K562 (cell line): ENCODE data around the gene AP3S2. TPM values are rescaled to one million over a fixed set of nuclear protein-coding genes. Genes with fewer than 3 reads are reported as not detected.
A peak's percentile ranks its signal among the peaks of the same experiment; 100 is the strongest.

Experiments used
- ATAC-seq: fragments of 200-7000 bp; cut with Tn5 transposase; 3 replicates; pipeline ENCODE4 v1.9.1; 2020; ENCODE audit warnings: moderate library complexity
- Bru-seq: library from RNA; stranded (reverse); fragments of 400-500 nt; gene quantifications from one replicate; lab custom pipeline; 2021; lab: Mats Ljungman, UMichigan
- BruChase-seq, 2 experiments: library from RNA; stranded (reverse); fragments of 400-500 nt; gene quantifications; one replicate each; lab custom pipeline; 2021; lab: Mats Ljungman, UMichigan
- BruUV-seq: library from RNA; stranded (reverse); fragments of 400-500 nt; replicated peaks from 2 replicates; lab custom pipeline; 2021; lab: Mats Ljungman, UMichigan
- CTCF ChIA-PET: fragments of 300-600 bp; formaldehyde crosslinking; extraction: SDS; loops from one replicate; lab custom pipeline; 2021; ENCODE audit warnings: low intra/inter-chr PET ratio; lab: Yijun Ruan, JAX
- POLR2A ChIA-PET: fragments of 300-600, 350-650 bp; sonication (Branson Sonifier 250); formaldehyde crosslinking; extraction: SDS; loops from one replicate; lab custom pipeline; 2021; ENCODE audit warnings: antibody characterized with exemption, inconsistent platforms; lab: Yijun Ruan, JAX
- DNase-seq, 4 experiments: peaks; one replicate each; pipeline versions ENCODE4 v3.0.0 to v3.0.0-alpha.2; 2011 to 2018; ENCODE audit warnings: low spot score in 3 of 4, mixed read lengths in 3 of 4; ENCODE audit errors: extremely low read depth in 1 of 4
- FAIRE-seq: peaks from 2 replicates; lab custom pipeline; 2011; peaks lifted over from hg19 to GRCh38; lab: Jason Lieb, UNC
- H2AFZ ChIP-seq: 2 replicates; pipeline ENCODE4 v1.6.0; 2011; ENCODE audit warnings: low read depth, low read length, control low read depth, inconsistent platforms
- H3K27ac ChIP-seq: fragments of 200-600 bp; 3 replicates; pipeline ENCODE4 v1.8.0; 2011; ENCODE audit warnings: low read depth, mild to moderate bottlenecking, control low read depth, inconsistent platforms, low read length, moderate library complexity, mixed read lengths; ENCODE audit errors: extremely low read depth
- H3K27me3 ChIP-seq, 2 experiments: fragments of 300-600 bp in 1 of 2; 2 replicates in 1 of 2; 3 replicates in 1 of 2; pipeline versions ENCODE4 v1.6.0 to v1.8.0; 2011; ENCODE audit warnings: inconsistent platforms in 2 of 2, low read length in 2 of 2, mild to moderate bottlenecking in 1 of 2, mixed read lengths in 1 of 2, moderate library complexity in 1 of 2; ENCODE audit not compliant: control insufficient read depth in 2 of 2, insufficient read depth in 2 of 2
- H3K36me3 ChIP-seq: fragments of 300-600 bp; 3 replicates; pipeline ENCODE4 v1.8.0; 2011; ENCODE audit warnings: mild to moderate bottlenecking, low read length, inconsistent platforms; ENCODE audit not compliant: control insufficient read depth, insufficient read depth
- H3K4me1 ChIP-seq, 2 experiments: fragments of 200-600 bp in 1 of 2; replicated peaks in 1 of 2; 2 replicates in 1 of 2; 3 replicates in 1 of 2; pipeline versions ENCODE4 v1.5.1 to v1.8.0; 2011; ENCODE audit warnings: inconsistent platforms in 2 of 2, low read length in 2 of 2, mild to moderate bottlenecking in 1 of 2, mixed read lengths in 1 of 2, moderate library complexity in 1 of 2; ENCODE audit not compliant: control insufficient read depth in 2 of 2, insufficient read depth in 2 of 2
- H3K4me2 ChIP-seq: 2 replicates; pipeline ENCODE4 v1.6.1; 2011; ENCODE audit warnings: low read length, control low read depth, inconsistent platforms, mixed read lengths; ENCODE audit not compliant: insufficient read depth
- H3K4me3 ChIP-seq: fragments of 200-600 bp; sonication (generic), shearing (Covaris generic); 2 replicates; pipeline ENCODE4 v1.5.1; 2016; ENCODE audit warnings: control low read depth, inconsistent platforms
- H3K79me2 ChIP-seq: fragments of 200-600 bp; 3 replicates; pipeline ENCODE4 v1.8.0; 2011; ENCODE audit warnings: low read length, inconsistent platforms; ENCODE audit not compliant: control insufficient read depth, insufficient read depth
- H3K9ac ChIP-seq, 2 experiments: 2 replicates each; pipeline versions ENCODE4 v1.6.0 to v1.6.1; 2011; ENCODE audit warnings: low read depth in 2 of 2, low read length in 2 of 2, control low read depth in 1 of 2, inconsistent platforms in 1 of 2, mild to moderate bottlenecking in 1 of 2, mixed read lengths in 1 of 2; ENCODE audit not compliant: insufficient read depth in 1 of 2
- H3K9me1 ChIP-seq: one replicate; pipeline ENCODE4 v1.6.0; 2011; ENCODE audit warnings: inconsistent platforms, mild to moderate bottlenecking, low read length, moderate library complexity; ENCODE audit not compliant: control insufficient read depth, insufficient read depth
- H3K9me3 ChIP-seq: replicated peaks from 2 replicates; pipeline ENCODE4 v1.5.1; 2011; ENCODE audit warnings: low read depth, low read length, inconsistent platforms; ENCODE audit not compliant: control insufficient read depth, insufficient read depth
- H4K20me1 ChIP-seq: replicated peaks from 2 replicates; pipeline ENCODE4 v1.6.1; 2011; ENCODE audit warnings: low read length, inconsistent platforms, mixed read lengths; ENCODE audit not compliant: control insufficient read depth, insufficient read depth
- HMGXB4 ChIP-seq: sonication (generic); formaldehyde crosslinking; IDR thresholded peaks from 2 replicates; pipeline ENCODE4 v1.8.1; 2023; ENCODE audit warnings: mild to moderate bottlenecking, missing genetic modification reagents
- MAZ ChIP-seq, 2 experiments: fragments of 450-650 bp in 1 of 2; sonication (generic) in 1 of 2; formaldehyde crosslinking; IDR thresholded peaks in 1 of 2; conservative IDR thresholded peaks in 1 of 2; 2 replicates each; pipeline versions ENCODE4 v1.4.0 to v1.5.0; 2020; ENCODE audit warnings: mild to moderate bottlenecking in 1 of 2, missing genetic modification reagents in 1 of 2
- SIX5 ChIP-seq, 2 experiments: IDR thresholded peaks; 2 replicates each; pipeline ENCODE4 v1.6.1; 2011; ENCODE audit warnings: low read length in 2 of 2, borderline replicate concordance in 1 of 2, low read depth in 1 of 2, mild to moderate bottlenecking in 1 of 2, moderate library complexity in 1 of 2; ENCODE audit not compliant: insufficient read depth in 1 of 2
- SNIP1 ChIP-seq: fragments of 450-650 bp; IDR thresholded peaks from 2 replicates; pipeline ENCODE4 v1.7.1; 2017; ENCODE audit warnings: low read depth, mild to moderate bottlenecking
- SUPT5H ChIP-seq: fragments of 450-650 bp; IDR thresholded peaks from 2 replicates; pipeline ENCODE4 v1.6.1; 2016
- TEAD1 ChIP-seq, 2 experiments: fragments of 450-650 bp in 1 of 2; sonication (generic) in 1 of 2; formaldehyde crosslinking; IDR thresholded peaks; 2 replicates each; pipeline versions ENCODE4 v1.4.0 to v1.8.0; 2020 to 2022; ENCODE audit warnings: mild to moderate bottlenecking in 2 of 2, missing genetic modification reagents in 1 of 2
- WGBS: fragments of 100-300 bp; shearing (Covaris generic); methylation state at CpG from one replicate; pipeline ENCODE4 v1.1.6; 2016; ENCODE audit warnings: low coverage, mixed read lengths; ENCODE audit not compliant: insufficient coverage; ENCODE audit errors: missing lambda C conversion rate; 5-methylcytosine and 5-hydroxymethylcytosine counted together
- in situ Hi-C: fragments of 300-500 bp; cut with MboI; formaldehyde crosslinking; loops from 4 replicates; pipeline ENCODE4 v1.15.0; 2018; ENCODE audit warnings: inconsistent platforms, mixed read lengths
- intact Hi-C: fragments of 100-400 bp; cut with micrococcal nuclease; formaldehyde crosslinking; loops from 2 replicates; pipeline ENCODE4 v1.14.2; 2022
- long read RNA-seq, 3 experiments: library from polyadenylated mRNA in 2 of 3; library from RNA in 1 of 3; unstranded in 2 of 3; stranded (forward) in 1 of 3; transcript quantifications; one replicate each; pipeline ENCODE4 v2.0.0, GENCODE V29; 2019 to 2022
- polyA minus RNA-seq, 3 experiments: library from RNA; depleted of rRNA, polyadenylated mRNA; stranded (reverse); fragments of >200 nt; gene quantifications; 2 replicates each; pipeline ENCODE4 v1.2.3, GENCODE V29; 2011
- polyA plus RNA-seq, 8 experiments: library from polyadenylated mRNA; depleted of rRNA in 4 of 8; stranded (reverse) in 5 of 8; unstranded in 3 of 8; fragments of >200 nt; fragmentation: Nextera tagmentation in 2 of 8; fragmentation: Illumina TruSeq in 1 of 8; extraction: Ambion mirVana in 2 of 8; extraction: Trizol in 1 of 8; gene quantifications; 2 replicates each; pipeline versions ENCODE4 v1.2.1 to v1.2.3, GENCODE V29; 2011 to 2014; ENCODE audit warnings: inconsistent platforms in 1 of 8, missing spikeins in 1 of 8
- total RNA-seq, 7 experiments: library from RNA; depleted of rRNA in 6 of 7; stranded (reverse); fragments of >200 nt in 6 of 7; fragmentation: Illumina TruSeq in 2 of 7; extraction: Trizol in 2 of 7; gene quantifications; 2 replicates each; pipeline versions ENCODE4 v1.2.1 to v1.2.3, GENCODE V29; 2011 to 2021; ENCODE audit warnings: low replicate concordance in 1 of 7

AP3S2 gene
- 78.3 and 139 TPM in 2 replicates for total RNA-seq (2011; cell fraction: chromatin; rRNA removed; ENCODE audit: low replicate concordance)
- total RNA-seq (2011; cell fraction: nucleolus; rRNA removed) = 52.0 and 53.4 TPM in 2 replicates
- 80.6 and 127 TPM in 2 replicates for total RNA-seq (2011; cell fraction: nucleoplasm; rRNA removed)
- total RNA-seq (2014; rRNA removed) (18.7 and 39.5 TPM in 2 replicates), total RNA-seq (2014; rRNA removed; fragmentation: Illumina TruSeq; extraction: Trizol) (54.1 and 60.8 TPM in 2 replicates), total RNA-seq (2015; rRNA removed; fragmentation: Illumina TruSeq; extraction: Trizol) (47.2 and 50.0 TPM in 2 replicates), total RNA-seq (2021) (25.0 and 25.8 TPM in 2 replicates), polyA plus RNA-seq (2011; rRNA removed) (23.4 and 37.4 TPM in 2 replicates), polyA plus RNA-seq (2014; fragmentation: Illumina TruSeq; extraction: Trizol) (31.0 and 34.4 TPM in 2 replicates), polyA plus RNA-seq (2014; fragmentation: Nextera tagmentation; extraction: Ambion mirVana) (10 to 100 TPM; 16.4 to 20.1 TPM), polyA plus RNA-seq (2014; rRNA removed) (26.7 and 49.4 TPM in 2 replicates), polyA minus RNA-seq (2011; rRNA and poly(A)+ RNA removed) (68.2 and 79.0 TPM in 2 replicates), Bru-seq, nascent RNA (percentile 76 among the genes with signal in this experiment), BruChase-seq, experiment 1, labeled RNA remaining after a 2-hour chase (percentile 72 among the genes with signal in this experiment), BruChase-seq, experiment 2, labeled RNA remaining after a 6-hour chase (percentile 76 among the genes with signal in this experiment)
- polyA plus RNA-seq (2011; cell fraction: cytosol; rRNA removed) = 15.5 and 20.6 TPM in 2 replicates
- polyA plus RNA-seq (2011; cell fraction: nucleus; rRNA removed) = 14.4 TPM in 2 replicates
- polyA plus RNA-seq (2012) = 19.0 and 30.0 TPM in 2 replicates
- polyA minus RNA-seq (2011; cell fraction: cytosol; rRNA and poly(A)+ RNA removed) = 10.6 and 28.6 TPM in 2 replicates
- 19.5 and 28.7 TPM in 2 replicates for polyA minus RNA-seq (2011; cell fraction: nucleus; rRNA and poly(A)+ RNA removed)
- long read RNA-seq, experiment 1, full-length matches to known transcripts = 113 of 140 reads
- long read RNA-seq, experiment 1, partial matches to known transcripts = 2 of 140 reads
- long read RNA-seq, experiment 1, other reads (novel, unspliced or antisense) = 25 of 140 reads
- long read RNA-seq, experiment 2, full-length matches to known transcripts = 19 of 40 reads
- long read RNA-seq, experiment 2, partial matches to known transcripts = 1 of 40 reads
- long read RNA-seq, experiment 2, other reads (novel, unspliced or antisense) = 20 of 40 reads
- long read RNA-seq, experiment 3, full-length matches to known transcripts = 44 of 49 reads
- long read RNA-seq, experiment 3, partial matches to known transcripts = 2 of 49 reads
- long read RNA-seq, experiment 3, other reads (novel, unspliced or antisense) = 3 of 49 reads

DNA sequence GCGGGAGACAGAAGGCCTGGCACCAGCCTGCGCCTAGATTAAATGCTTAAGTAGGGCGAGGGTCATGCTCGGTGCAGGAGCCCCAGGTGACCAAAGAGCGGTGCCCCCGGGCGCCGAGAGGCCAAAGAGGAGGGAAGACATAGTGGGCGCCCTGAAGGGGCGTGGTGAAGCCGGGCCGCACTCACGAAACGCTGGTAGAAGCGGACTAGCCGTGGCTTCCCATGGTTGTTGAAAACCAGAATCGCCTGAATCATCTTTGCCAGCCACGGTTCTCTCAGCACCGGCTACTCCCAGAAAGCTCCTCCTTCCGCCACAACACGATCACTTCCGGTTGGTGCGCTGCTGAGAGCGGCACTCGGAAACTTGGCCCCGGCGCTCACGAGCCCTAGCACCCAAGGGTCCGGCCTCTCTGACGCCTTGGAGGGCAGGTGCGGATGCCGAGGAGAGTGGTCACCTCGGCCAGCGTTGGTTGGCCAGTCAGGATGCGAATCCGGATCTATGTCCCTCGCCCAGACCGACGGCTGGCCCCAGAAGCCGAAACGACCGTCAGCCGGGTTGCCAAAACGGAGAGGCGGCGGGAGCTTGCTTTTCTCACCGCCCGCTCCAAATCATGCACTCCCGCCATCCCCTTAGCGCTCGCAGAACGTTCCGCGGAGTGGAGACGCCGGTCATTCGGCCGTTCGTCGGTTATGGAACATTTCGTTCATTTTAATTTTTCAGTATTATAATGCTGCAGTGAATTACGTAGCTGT, at the start of gene AP3S2:
AP3S2 (minus strand) TSS at position 299 of the 752 bp plus-strand sequence; CDS start at position 254, 45 bp downstream.
- 1% methylated on average over 56 of the region's 62 CpGs for WGBS
- CTCF ChIA-PET = interaction anchor here (1.0 kb wide), 1 partner anchor 78 kb away, joined by 4 read pairs; no protein-coding TSS in a partner anchor
- peaks cover 9% of the 10 kb centered on the region; the same call in 2 of the 3 replicates for H3K36me3 ChIP-seq
- FAIRE-seq (peak; percentile 94), ATAC-seq (peak; percentile 94), DNase-seq (peak; percentile 83 to 96 (median 86))
- peaks cover 34% of the 10 kb centered on the region for H3K79me2 ChIP-seq
- peak within 1 kb of the TSS; percentile 91 for H3K4me2 ChIP-seq
- no peaks in the 10 kb centered on the region for H4K20me1 ChIP-seq
- POLR2A ChIA-PET = interaction anchor here (0.6 to 1.8 kb wide), 16 partner anchors 12 to 976 kb away, joined by 3 to 8 read pairs (median 3); partner anchors contain the start of gene IDH2
- H3K9ac ChIP-seq = peak within 1 kb of the TSS; percentile 92 to 93
- peak within 1 kb of the TSS; percentile 78 for H3K4me3 ChIP-seq
- in situ Hi-C loops (no loop called here), intact Hi-C loops (loop anchor here (5.0 kb wide), 1 partner anchor 132 kb away; no protein-coding TSS in a partner anchor)
- H3K4me1 ChIP-seq = peaks cover 2 to 6% of the 10 kb centered on the region in 2 experiments; a peak in 2 of 5 replicates
- H3K27me3 ChIP-seq = no peaks in the 10 kb centered on the region
- H3K27ac ChIP-seq = peak within 1 kb of the TSS; percentile 86
- no peaks in the 10 kb centered on the region for H3K9me3 ChIP-seq
- TSS peak; percentile 94 for BruUV-seq
- H2AFZ ChIP-seq = peak within 1 kb of the TSS; percentile 98
- H3K9me1 ChIP-seq = no peaks in the 10 kb centered on the region
- TF ChIP-seq MAZ (CRISPR knock-in tag; conservative IDR thresholded peaks at IDR 0.05 in 1 of 2, IDR thresholded peaks at IDR 0.05 in 1 of 2) (peak; percentile 78 to 91), TEAD1 (CRISPR knock-in tag; IDR thresholded peaks at IDR 0.05) (peak; percentile 31 to 74; a peak in 2 of 4 replicates), SIX5 (IDR thresholded peaks at IDR 0.05; ENCODE audit: borderline replicate concordance in 1 of 2, insufficient read depth in 1 of 2, low read depth in 1 of 2, low read length in 2 of 2) (peak; percentile 53 to 58; a peak in 3 of 4 replicates), HMGXB4 (peak; percentile 82; the same call in 1 of the 2 replicates), SUPT5H (peak; percentile 84), SNIP1 (no peak)
